ENCODE results near the gene SNX24.

- no peak for TF ChIP-seq EZH2 (IDR thresholded peaks at IDR 0.05; ENCODE audit: borderline replicate concordance, low read depth, low read length, severe bottlenecking)
- TF ChIP-seq CTCF (IDR thresholded peaks at IDR 0.05; ENCODE audit: borderline replicate concordance, extremely low read depth, low read length, poor library complexity, severe bottlenecking): no peak
Measured at GRCh38 chr5:122985006-122985700, 139.7 kb downstream of the SNX24 start.

Data from DND-41 (cell line).